HG02759 (cell line): ENCODE measurements around the gene ZNF579.
"Not testable (repeated sequence)": the region's sequence is repeated elsewhere in the genome, so short reads cannot be mapped to it uniquely, and the experiment has no call there.

Experiments
- ATAC-seq: cut with Tn5 transposase; IDR thresholded peaks from one replicate; pipeline ENCODE4 v1.9.1; 2021; ENCODE audit warnings: mild to moderate bottlenecking, moderate library complexity; ENCODE audit not compliant: unreplicated experiment

The ZNF579 gene

DNA sequence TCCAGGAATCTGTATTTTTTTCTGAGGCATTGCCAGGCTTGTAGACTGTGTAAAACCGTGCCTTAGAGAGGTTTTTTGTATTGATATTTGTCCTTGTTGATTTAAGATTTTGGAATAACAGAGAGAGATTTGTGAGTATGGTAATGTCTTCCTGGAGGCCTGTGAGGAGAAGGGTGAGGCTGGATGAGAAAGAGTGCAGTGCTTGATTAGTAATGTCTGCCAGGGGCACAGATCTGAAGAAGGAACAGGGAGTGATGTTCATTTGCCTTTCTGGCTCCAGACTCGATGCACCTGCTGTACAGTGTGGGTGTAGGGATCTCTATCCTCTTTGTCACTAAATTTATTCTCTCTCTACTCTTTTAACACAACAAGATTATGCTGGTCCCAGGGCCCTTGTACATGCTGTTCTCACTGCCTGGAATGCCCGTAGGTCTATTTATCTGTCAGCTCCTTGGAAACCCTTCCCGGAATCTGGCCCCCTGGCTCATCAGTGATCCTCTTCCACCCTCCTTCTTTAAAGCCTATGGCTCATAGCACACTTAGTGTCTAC, 14.4 kb upstream of the ZNF579 start:
- ATAC-seq = no peak

DNA sequence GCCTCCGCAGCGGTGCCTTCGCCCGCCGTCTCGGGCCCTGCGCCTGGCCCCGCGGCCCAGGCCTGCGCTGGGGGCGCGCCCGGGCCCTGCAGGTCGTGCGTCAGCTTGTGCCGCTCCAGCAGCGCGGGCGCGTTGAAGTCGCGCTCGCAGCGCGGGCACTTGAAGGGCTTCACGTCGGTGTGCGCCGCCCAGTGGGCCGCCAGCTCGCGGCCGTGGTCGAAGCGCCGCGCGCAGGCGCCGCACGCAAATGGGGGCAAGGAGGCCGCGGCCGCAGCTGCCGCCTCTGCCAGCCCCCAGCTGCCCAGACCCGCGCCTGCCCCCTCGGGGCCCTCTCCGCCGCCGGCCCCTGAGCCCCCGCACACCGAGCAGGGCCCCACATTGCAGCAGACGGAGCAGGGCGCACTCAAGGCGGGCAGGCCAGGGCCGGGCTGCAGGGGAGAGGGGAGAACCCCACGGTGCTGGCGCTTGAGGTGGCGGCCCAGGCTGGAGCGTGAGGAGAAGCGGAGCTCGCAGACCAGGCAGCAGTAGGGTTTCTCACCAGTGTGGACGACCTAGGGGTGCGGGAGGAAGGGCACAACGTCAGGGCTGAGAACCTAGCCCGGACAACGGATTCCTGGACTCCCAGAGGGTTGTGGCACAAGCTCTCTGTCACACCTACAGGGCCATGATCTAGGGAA, 12.6 kb upstream of the ZNF579 start:
- no peak for ATAC-seq

DNA sequence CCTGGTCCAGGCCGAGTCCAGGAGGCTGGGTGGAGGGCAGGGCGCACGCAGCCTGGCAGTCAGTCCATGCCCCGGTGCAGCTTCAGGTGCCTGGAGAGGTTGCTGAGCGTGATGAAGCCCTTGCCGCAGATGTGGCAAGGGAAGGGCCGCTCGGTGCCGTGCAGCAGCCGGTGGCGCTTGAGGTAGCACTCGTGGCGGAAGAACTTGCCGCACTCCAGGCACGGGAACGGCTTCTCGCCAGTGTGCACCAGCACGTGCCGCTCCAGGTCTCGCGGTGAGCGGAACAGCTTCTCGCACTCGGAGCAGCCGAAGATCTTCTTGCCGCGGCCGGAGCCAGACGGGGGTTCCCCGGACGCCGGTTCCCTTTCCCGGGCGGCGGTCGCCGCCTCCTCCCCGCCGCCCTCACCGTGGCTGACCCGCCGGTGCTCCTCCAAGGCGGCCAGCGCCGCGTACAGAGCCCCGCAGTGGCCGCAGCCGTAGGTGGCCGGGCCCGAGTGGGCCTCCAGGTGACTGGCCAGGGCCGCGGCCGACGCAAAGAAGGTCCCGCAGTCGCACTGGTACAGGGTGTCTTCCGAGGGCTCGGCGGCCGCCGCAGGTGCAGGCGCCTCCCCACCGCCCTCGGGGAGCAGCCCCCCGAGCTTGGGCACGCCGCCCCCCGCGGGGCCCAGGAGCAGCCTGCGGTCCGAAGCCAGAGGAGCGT, 11.9 kb upstream of the ZNF579 start:
- ATAC-seq = no peak

DNA sequence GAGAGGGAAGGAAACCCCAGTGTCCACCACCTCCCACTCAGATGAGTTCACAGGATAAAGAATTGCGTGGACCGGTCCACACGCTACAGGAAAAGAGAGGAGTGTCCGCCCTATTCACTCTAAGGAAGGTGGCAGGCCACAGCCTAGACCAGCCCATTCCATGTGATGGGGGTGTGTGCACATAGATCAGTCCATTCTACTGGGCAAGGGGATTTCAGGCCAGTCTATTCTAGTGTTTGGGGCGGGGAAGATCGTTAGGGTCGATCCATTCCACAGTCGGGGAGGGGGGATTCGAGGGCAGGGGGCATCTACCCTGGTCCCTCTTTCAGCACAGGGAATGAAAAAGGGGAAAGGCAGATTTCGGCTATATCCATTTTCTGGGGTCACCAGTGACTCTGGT, 10.9 kb upstream of the ZNF579 start:
- no peak for ATAC-seq

DNA sequence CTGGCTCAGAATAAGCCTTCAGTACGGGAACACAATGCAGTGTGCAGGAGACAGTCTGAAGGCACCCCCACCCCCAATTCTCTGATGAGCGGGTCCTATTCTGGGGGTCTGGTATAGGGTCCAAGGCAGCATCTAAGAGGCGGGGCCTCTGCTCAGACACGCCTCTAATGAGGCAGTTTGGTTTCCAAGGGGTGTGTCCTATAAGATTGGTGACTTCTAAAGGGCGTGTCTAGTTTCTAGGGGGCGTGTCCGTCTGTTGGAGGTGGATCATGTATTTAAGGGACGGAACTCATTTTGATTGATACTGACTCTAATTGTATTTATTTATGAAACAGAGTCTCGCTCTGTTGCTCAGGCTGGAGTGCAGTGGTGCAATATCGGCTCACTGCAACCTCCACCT, 10.0 kb upstream of the ZNF579 start:
- no peak for ATAC-seq

DNA sequence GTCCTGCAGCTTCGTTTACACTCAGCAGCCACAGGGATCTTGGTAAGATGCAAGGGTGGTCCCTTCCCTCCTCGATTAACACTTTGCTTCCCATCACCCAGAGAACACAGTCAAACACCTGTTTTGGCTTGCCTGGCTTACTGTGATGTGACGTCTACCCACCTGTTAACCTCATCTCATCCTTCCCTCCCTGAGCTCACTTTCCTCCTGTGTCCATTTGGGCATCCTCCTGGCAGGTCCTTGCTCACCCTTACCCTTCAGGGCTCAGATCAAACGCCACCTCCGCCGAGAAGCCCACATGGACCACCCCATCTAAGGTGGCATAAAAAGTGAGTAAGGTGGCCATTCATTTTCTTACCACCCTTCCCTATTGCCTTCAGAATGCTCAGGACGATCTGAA, 9.5 kb upstream of the ZNF579 start:
- no peak for ATAC-seq

DNA sequence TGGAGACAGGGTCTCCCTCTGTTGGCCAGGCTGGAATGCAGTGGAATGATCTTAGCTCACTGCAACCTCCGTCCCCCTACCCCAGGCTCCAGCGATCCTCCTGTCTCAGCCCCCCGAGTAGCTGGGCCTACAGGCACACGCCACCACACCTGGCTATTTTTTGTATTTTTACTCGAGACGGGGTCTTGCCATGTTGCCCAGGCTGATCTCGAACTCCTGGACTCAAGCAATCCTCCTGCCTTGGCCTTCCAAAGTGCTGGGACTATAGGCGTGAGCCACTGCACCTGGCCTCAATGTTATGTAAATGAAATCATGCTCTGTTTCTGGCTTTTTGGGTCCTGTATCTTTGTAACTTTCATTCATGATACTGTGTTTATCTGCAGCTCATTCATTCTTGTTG, 8.1 kb upstream of the ZNF579 start:
- no peak for ATAC-seq

DNA sequence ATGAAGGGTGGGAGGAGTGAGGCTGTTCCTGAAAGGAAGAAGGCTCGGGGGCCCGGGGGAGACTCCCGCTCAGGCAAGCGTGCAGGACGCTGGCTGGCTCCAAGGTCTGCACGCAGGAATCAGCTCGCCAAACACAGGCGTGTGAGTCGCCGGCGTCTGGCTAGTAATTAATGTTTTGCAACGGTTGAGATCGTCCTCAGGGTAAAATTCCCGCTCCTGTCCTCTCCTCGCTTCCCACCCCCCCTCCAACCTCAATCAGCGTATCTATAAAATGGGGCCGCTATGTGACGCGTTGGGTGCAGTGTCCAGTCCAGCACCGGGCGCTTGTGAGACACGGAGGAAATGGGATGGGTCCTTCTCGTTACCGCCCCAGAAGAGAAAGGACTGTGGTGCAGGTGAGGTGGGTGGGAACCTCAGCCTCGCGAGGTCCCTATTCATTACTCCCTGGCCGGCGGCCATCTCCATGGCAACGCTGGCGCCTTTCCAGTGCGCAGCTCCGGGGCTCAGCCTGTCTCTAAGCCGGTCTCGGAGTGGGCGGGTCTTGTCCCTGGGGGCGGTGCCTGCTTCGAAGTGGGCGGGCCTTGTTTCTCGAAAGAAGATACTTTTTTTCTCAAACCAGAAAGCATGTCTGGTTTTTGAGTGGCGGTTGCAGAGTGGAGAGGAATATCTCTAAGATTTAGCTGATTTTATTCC, 6.5 kb upstream of the ZNF579 start:
- peak; percentile 90 for ATAC-seq

DNA sequence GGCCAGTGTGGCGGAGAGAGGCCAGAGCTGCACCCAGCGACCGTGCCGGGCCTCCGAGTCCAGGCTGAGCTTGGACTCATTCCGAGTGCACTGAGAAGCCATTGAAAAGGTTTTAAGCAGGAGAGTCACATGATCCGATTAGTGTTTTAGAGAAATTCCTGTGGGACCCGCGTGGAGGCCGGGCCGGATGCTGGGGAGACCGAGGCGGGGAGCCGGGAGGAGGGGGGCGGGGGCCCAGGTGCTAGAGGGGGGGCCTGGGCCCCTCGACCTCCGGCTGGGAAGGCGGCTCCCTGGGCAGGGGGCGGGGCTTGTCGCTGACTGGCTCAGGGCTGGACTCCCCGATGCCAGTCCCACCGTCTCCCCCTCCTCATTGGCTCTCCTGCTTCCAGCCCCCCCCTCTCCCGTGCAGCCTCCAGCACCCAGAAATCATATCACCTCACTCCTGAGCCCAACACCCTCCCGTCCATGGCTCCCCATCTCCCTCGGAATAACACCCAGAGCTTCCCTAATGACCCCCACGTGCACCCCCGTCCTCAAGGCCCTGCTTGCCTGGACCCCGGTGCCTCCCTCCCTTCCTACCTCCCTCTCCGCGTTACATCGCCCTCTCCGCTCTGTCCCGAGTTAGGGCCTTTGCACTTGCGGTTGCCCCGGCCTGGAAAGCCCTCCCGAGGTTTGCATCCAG, 5.2 kb upstream of the ZNF579 start:
- no peak for ATAC-seq

DNA sequence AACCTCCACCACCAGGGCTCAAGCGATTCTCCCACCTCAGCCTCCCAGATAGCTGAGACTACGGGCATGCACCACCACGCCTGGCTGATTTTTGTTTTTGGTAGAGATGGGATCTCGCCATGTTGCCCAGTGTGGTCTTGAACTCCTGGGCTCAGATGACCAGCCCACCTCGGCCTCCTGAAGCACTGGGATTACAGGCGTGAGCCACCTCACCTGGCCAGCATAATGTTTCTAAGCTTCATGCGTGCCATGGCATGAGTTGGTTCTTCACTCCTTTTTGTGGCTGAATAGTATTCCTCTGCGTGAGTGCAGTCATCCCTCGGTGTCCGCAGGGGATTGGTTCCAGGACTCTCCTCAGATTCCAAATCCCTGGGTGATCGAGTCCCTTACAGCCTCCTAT, 4.2 kb upstream of the ZNF579 start:
- no peak for ATAC-seq

DNA sequence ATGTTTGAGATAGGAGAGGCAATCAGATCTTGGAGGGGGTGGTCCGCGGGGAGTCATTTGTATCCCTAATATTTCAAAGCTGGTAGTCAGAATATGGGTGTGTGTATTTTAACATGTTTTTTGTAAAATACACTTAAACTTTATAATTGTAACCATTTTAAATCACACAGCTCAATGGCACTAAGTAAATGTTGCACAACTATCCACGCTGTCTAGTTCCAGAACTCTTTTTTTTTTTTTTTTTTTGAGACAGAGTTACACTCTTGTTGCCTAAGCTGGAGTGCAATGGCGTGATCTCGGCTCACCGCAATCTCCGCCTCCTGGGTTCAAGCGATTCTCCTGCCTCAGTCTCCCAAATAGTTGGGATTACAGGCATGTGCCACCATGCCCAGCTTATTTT, 3.2 kb upstream of the ZNF579 start:
- not testable (repeated sequence) for ATAC-seq

DNA sequence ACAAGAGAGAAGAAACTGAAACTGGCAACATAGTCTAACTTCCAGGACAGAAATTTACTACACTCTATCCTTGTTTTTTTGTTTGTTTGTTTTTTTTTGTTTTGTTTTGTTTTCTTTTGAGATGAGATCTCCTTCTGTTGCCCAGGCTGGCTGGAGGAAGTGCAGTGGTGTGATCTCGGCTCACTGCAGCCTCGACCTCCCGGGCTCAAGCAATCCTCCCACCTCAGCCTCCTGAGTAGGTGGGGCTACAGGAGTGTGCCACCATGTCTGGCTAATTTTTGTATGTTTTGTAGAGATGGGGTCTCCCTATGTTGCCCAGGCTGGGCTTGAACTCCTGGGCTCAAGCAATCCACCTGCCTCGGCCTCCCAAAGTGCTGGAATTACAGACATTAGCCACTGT, 1.6 kb upstream of the ZNF579 start:
- ATAC-seq = not testable (repeated sequence)

DNA sequence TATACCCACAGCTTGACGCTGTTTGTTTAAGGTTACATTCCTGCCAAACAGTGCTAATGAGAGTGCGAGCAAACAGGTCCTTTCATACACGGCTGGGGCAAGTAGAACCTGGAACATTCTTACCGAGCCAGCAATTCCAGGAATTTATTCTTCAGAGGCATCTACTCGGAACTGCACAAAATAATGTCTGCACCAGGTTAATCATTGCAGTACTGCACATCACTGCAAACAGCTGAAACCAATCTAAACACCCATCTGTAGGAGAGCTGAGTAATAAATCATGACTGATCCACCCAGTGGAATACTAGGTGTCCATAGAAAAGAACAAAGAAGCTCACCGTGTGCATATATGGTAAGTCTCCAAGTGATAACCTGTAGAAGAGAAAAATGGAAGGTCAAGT, 1.2 kb upstream of the ZNF579 start:
- ATAC-seq = no peak

DNA sequence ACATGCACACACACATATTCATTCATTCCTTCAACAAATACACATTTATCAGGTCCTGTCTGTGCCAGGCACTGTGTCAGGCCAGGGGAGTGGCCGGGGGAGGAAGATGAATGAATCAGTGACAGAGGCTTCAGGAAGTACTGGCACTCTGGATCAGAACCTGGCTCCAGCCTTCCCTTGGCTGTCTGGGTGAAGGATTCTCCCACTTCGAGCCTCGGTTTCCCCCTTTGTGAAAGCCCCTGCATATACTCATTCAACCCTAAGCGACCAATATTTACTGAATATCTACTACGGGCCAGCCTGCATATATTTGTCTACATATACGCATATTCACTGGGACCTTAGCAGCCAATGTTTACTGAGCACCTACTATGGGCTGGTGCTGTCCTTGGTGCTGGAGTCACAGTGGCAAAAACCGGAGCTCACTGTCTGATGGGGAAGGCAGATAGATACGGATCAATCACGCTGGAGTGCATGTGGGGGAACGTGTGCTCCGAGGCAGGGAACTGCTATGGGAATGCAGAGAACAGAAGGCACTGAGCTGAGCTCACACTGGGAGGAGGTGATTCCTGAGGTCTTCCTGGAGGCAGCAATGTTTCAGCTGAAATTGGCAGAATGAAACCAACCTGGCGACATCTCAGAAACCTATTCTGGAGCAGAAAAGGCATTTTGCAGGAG, 636 bp upstream of the ZNF579 start:
- ATAC-seq = no peak

DNA sequence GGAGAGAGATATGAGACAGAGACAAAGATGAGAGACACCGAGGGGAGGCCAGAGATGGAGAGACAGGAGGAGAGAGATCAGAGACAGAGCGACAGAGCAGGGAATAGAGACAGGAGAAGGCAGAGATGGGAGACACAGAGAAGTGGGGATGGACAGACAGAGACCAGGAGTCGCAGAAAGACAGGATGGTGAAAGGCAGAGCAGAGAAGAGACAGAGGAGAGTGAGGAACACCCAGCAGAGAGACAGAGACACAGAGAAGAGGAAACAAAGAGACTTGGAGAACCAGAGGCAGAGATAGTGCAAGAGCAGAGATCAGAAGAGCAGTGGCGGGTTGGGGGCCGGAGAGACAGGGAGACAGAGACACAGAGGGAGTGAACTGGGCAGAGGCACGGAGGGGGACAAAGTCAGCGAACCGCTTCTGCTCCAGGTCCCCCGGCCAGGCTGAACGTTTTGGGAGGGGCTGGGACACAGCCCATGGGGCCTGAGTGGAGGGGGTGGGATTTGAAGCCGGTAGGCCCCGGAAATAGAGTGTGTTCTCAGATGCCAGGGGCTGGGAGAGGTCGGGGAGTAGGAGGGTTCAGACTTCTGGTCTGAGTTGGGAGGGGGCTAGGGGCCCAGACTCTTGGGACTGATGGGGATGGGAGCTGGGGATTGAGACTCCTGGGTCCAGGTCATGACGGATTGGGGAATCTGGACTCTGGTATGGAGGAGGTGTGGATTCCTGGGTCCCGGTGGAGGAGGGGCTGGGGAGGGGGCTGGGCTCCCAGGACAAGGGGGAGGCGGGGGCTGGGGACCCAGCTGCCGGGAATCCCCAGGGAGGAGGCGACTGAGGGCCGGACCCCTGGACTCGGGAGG, 654 bp downstream of the ZNF579 start:
- peak; percentile 9 for ATAC-seq

DNA sequence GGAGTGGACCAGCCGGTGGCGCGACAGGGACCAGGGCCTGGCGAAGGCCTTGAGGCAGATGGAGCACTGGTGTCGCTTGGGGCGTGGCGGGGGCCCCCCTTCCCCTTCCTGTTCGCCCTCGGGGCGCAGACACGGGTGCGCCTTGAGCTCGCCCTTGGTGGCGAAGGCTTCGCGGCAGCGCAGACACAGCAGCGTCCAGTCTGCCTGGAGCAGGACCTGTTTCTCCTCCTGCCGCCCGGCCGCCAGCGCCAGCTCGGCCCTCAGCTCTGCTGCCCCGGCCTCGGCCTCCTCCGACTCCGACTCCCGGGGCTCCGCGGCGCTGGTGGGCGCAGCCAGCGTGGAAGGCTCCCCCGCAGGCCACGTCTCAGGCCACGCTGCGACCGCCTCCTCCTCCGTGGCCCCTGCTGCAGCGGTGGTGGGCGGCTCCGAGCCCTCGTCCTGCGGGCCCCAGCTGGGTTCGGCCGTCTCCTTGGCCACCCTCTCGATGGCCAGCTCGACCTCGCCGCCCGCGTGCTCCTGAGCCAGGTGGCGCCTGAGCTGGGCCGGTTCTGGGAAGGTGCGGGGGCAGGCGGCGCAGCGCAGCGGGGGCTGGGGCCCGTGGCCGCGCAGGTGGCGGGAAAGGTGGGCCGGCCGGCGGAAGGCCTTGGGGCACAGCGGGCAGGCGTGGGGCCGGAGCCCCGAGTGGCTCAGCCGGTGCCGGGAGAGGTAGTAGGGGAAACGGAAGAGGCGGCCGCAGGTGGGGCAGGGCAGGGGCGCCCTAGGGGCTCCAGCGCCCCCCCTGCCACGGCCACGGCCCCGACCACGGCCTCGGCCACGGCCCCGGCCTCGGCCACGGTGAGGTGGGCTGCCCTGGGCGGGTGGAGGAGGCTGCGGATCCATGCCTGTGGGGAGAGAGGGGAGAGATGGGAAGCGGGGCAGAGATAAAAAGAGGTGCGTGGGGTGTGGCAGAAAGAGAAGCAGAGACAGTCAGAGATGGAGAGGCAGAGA, 1.6 kb downstream of the ZNF579 start:
- no peak for ATAC-seq

DNA sequence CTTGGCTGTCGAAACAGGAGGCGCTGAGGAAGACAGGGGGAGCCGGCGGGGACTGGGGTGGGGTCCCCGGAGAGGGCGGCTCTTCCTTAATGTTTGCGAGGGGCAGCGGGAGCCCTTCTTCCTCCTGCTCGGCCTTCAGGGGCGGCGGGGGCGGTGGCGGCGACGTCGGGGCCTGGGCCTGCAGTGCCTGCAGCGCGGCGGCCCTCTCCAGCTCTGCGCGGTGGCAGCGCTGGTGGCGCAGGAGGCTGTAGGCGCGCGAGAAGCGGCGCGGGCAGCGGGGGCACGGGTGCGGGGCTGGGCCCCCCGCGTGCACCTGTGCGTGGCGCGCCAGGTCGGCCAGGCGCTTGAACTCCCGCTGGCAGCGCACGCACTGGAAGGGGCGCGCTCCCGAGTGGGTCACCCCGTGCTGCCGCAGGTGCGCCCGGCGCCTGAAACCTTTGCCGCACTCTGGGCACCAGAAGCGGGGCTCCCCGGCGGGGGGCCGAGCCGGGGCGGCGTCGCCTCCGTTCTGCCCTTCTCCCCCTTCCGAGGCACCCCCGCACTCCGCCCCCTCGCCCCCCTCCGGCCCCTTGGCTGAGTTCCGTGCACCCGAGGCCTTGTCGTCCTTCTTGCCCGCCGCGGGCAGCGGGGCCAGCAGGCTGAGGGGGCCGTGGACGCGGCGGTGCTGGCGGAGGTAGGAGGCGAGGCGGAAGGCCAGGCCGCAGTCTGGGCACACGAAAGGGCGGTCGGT, 2.5 kb downstream of the ZNF579 start:
- no peak for ATAC-seq

DNA sequence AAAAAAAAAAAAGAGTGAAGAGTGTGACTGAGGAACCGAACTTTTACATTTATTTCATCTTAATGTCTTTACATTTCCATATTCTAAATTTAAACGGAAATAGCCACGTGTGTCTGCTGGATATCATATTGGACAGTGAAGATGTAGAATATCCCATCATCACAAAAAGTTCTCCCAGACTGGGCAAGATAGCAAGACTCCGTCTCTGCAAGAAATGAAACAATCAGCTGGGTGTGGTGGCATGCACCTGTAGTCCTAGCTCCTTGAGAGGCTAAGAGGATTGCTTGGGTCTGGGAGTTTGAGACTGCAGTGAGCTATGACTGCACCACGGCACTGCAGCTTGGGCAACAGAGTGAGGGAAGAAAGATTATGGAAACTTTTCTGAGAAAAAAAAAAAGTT, 3.9 kb downstream of the ZNF579 start:
- no peak for ATAC-seq
